Large intestine (tissue), 3 donors: ENCODE results near the gene GRIA3. TPM values are rescaled to one million over a fixed set of nuclear protein-coding genes. Genes with fewer than 3 reads are reported as not detected.
"Not testable (repeated sequence)": the region's sequence is repeated elsewhere in the genome, so short reads cannot be mapped to it uniquely, and the experiment has no call there.

ENCODE experiments used
- DNase-seq, 2 donors: peaks; one replicate each; pipeline versions ENCODE4 v3.0.0 to v3.0.0-alpha.2; 2013
- H3K27ac ChIP-seq: one replicate; pipeline ENCODE4 v1.5.1; 2013; ENCODE audit warnings: low read length
- H3K27me3 ChIP-seq: 2 replicates; pipeline ENCODE4 v1.6.1; 2013; ENCODE audit warnings: low read length; ENCODE audit not compliant: control insufficient read depth, insufficient read depth
- H3K36me3 ChIP-seq: 2 replicates; pipeline ENCODE4 v1.6.1; 2013; ENCODE audit warnings: low read length; ENCODE audit not compliant: control insufficient read depth, insufficient read depth
- H3K4me1 ChIP-seq: one replicate; pipeline ENCODE4 v1.6.1; 2013; ENCODE audit warnings: low read length; ENCODE audit not compliant: control insufficient read depth, insufficient read depth
- H3K4me3 ChIP-seq: one replicate; pipeline ENCODE4 v1.5.1; 2013; ENCODE audit warnings: low read length
- H3K9me3 ChIP-seq: one replicate; pipeline ENCODE4 v1.6.1; 2013; ENCODE audit warnings: mild to moderate bottlenecking, low read depth, low read length, moderate library complexity; ENCODE audit not compliant: control insufficient read depth
- WGBS: methylation state at CpG from one replicate; pipeline ENCODE4 v1.1.5; 2013; ENCODE audit warnings: low lambda C conversion rate; ENCODE audit not compliant: insufficient coverage; 5-methylcytosine and 5-hydroxymethylcytosine counted together
- polyA plus RNA-seq: library from polyadenylated mRNA; unstranded; fragments of 120-200 nt; gene quantifications from one replicate; pipeline ENCODE4 v1.2.1, GENCODE V29; 2013

The GRIA3 gene
- polyA plus RNA-seq, 1 donor = 0.43 TPM

DNA sequence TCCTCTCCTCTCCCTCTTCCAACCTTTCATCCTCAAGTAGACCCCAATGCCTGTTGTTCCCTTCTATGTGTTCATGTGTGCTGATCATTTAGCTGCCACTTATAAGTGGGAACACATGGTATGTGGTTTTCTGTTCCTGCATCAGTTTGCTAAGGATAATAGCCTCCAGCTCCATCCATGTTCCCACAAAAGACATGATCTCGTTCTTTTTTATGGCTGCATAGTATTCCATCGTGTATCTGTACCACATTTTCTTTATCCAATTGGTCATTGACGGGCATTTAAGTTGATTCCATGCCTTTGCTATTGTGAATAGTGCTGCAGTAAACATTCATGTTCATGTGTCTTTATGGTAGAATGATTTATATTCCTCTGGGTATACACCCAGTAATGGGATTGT, 255.8 kb downstream of the GRIA3 start:
- H3K4me3 ChIP-seq, H3K27ac ChIP-seq, H3K4me1 ChIP-seq, H3K27me3 ChIP-seq, H3K36me3 ChIP-seq, DNase-seq, H3K9me3 ChIP-seq: not testable (repeated sequence)
- WGBS = no CpG with 5 or more reads among the region's 3 CpGs

DNA sequence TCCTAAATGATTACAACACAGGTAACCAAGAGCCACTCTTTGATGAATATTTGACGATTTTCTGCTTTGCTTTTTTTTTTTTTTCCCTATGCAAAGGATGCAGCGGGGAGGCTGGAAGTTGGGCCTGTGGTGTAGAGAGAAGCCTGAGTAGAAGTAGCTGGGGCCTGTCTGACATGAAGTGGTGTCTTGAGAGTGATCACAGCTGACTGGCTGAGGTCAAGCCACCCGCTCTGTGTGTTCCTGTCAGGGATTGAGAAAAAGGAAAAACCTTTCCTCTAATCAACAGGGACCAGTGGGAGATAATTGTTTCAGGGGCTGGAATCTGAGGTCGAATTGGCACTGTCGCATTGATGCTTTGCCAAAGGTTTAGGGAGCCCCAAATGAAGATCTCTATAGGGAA, 258.7 kb downstream of the GRIA3 start:
- no peak for DNase-seq
- H3K4me3 ChIP-seq = no peak overlapping the region
- no peak overlapping the region for H3K27ac ChIP-seq
- H3K4me1 ChIP-seq = no peaks in the 10 kb centered on the region
- no peaks in the 10 kb centered on the region for H3K9me3 ChIP-seq
- WGBS = no CpG with 5 or more reads among the region's 5 CpGs
- no peaks in the 10 kb centered on the region for H3K27me3 ChIP-seq
- no peaks in the 10 kb centered on the region for H3K36me3 ChIP-seq

DNA sequence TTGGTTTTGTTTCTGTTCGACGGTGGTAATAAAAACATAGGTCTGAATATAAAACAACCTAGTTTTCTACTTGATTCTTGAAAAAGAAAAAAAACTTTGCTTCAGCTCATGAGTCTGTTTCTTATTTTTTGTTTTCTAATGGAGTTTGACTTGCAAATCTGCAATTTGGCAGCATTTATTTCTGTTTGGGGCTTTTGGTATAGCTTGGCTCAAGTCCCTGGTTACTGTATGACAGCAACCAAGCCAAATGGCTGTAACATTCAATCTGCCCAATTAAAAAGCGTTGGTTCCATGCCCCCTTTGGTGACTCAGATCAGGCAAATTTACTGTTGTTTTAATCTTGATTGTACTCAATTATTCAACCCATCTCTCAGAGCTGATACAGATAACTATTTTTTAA, 263.4 kb downstream of the GRIA3 start:
- DNase-seq = no peak
- H3K27ac ChIP-seq = no peak overlapping the region
- no peaks in the 10 kb centered on the region for H3K4me1 ChIP-seq
- no peaks in the 10 kb centered on the region for H3K9me3 ChIP-seq
- no peaks in the 10 kb centered on the region for H3K36me3 ChIP-seq
- H3K27me3 ChIP-seq = no peaks in the 10 kb centered on the region
- 19% methylated on average over 2 of the region's 3 CpGs for WGBS
- no peak overlapping the region for H3K4me3 ChIP-seq

DNA sequence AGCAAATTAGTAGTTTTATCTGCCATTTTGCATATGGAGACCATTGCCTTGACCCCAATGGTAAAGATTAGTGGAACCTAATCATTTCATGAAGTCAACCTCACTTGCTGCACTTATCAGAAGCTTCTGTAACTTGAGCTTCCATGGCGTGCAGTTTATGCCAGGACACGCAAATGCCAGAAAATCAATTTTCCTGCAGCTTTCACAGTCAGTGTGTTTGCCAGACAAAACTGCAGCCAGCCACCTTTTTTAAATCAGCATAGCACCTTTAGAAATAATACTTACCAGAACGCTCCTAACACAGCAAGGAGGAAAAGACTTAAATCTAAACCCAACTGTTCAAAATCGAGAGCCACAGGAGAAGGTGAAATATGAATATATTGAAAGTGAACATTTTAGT, 265.3 kb downstream of the GRIA3 start:
- Histone ChIP-seq H3K27me3 (no peaks in the 10 kb centered on the region), H3K4me1 (no peaks in the 10 kb centered on the region), H3K36me3 (no peaks in the 10 kb centered on the region), H3K9me3 (no peaks in the 10 kb centered on the region), H3K4me3 (no peak overlapping the region), H3K27ac (no peak overlapping the region)
- WGBS = no CpG with 5 or more reads among the region's 4 CpGs
- DNase-seq = no peak

DNA sequence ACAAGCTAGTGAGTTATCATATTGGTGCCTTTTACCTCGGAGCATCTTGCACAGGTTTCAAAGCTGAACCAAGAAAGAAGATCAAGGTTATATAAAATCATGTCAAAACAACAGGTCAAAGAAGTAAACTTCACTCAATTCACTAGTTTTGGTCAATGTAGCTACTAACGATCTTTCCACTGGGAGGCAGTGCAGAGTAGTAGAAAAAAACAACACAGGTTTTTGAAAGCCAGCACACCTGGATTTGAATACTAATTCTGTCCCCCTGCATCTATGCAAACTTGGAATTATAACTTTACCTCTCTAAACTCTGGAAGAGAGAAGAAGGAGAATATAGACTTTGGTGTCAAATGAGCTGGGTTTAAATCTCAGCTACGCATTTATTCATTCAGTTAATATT, 266.1 kb downstream of the GRIA3 start:
- no peak for DNase-seq
- no peaks in the 10 kb centered on the region for H3K4me1 ChIP-seq
- WGBS = no CpG with 5 or more reads among the region's 3 CpGs

DNA sequence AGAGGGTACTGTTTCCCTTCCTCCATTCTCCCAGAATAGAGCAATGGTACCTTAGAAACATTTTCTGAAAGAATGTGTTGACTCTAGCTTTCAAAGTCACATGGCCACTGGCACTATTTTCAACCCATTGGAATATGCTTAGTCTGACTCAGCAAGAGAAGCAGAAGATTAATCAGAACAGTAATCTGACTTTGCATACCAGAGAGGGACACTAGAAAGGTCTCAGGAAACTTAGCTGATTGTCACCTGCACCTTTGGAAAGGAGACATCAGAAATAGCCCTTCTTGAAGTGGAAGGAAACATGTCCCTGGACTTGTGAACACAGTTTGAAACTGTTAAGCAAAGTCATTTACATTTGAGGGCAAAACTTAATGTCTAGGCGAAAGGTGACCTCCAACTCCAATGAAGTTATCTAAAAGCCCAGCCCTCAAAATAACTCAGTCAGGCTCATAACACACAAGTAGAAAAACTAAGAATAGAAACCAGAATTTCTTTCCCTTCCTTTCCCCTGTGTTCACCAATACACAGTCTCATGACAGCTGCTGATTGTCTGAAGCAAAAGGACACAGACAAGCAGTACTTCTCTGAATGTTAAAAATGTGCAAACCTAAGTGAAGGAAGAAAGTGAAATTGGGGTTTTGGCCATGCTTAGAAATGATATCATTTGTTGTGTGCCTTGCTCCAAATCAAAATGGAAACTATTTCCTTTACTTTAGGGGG, 270.8 kb downstream of the GRIA3 start:
- Histone ChIP-seq H3K4me3 (no peak overlapping the region), H3K9me3 (no peaks in the 10 kb centered on the region), H3K36me3 (no peaks in the 10 kb centered on the region), H3K27ac (no peak overlapping the region), H3K4me1 (no peaks in the 10 kb centered on the region), H3K27me3 (no peaks in the 10 kb centered on the region)
- no CpG with 5 or more reads among the region's 1 CpG for WGBS
- DNase-seq = no peak

More for the DNA sequence above, 266.1 kb downstream of the GRIA3 start:
- Histone ChIP-seq H3K4me3 (no peak overlapping the region), H3K9me3 (no peaks in the 10 kb centered on the region), H3K27ac (no peak overlapping the region), H3K36me3 (no peaks in the 10 kb centered on the region), H3K27me3 (no peaks in the 10 kb centered on the region)

DNA sequence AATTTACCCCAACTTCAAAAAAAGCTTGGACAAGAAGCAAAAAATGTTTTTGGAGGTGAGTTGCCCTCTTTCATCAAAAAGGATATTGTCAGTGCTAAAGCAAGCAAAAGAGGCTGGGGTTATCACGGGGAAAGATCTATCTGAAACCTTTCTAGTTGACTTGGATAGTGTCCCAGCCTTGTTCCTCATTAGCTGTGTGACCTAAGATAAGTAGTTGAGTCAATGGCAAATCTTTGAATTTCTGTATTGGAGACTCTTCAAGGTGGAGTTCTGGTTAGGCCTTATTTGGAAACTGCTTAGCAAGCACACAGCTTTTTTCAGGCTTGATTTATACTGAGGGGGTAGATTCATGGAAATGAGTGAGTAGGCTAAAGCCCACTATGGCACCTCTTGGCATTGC, 271.6 kb downstream of the GRIA3 start:
- Histone ChIP-seq H3K4me1 (no peaks in the 10 kb centered on the region), H3K27me3 (no peaks in the 10 kb centered on the region), H3K9me3 (no peaks in the 10 kb centered on the region), H3K36me3 (no peaks in the 10 kb centered on the region), H3K4me3 (no peak overlapping the region), H3K27ac (no peak overlapping the region)
- DNase-seq = no peak
- no CpG with 5 or more reads among the region's 1 CpG for WGBS

DNA sequence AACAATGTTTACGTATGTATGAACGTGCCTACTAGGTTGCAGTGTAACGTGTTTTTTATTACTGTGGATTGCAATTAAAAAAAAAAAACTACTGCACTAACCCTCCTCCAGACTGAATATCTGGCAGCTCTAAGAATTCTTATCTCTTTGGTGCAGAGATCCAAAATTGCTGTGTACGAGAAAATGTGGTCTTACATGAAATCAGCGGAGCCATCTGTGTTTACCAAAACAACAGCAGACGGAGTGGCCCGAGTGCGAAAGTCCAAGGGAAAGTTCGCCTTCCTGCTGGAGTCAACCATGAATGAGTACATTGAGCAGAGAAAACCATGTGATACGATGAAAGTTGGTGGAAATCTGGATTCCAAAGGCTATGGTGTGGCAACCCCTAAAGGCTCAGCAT, 280.6 kb downstream of the GRIA3 start:
- H3K36me3 ChIP-seq = no peaks in the 10 kb centered on the region
- no peaks in the 10 kb centered on the region for H3K27me3 ChIP-seq
- no peaks in the 10 kb centered on the region for H3K4me1 ChIP-seq
- 60% methylated on average over 1 of the region's 10 CpGs for WGBS
- H3K4me3 ChIP-seq = no peak overlapping the region
- H3K27ac ChIP-seq = no peak overlapping the region
- no peaks in the 10 kb centered on the region for H3K9me3 ChIP-seq
- DNase-seq = no peak

DNA sequence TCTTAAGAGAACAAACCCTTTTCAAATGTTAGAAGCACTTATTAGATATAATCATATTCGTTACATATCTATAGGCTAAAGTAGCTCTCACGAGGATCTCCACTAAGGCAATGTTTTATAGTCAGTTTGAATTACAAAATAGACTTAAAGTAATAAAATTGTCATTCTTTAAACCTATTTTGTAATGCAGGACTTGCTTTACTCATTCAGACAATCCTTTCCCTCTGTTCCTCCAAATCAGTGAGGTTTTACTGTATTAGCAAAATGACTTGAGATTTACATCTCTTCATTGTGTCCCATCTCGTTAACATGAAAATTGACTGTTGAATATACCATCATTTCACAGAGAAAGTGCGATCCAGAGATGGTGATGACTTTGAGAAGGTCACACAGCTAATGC, 284.4 kb downstream of the GRIA3 start:
- no CpG with 5 or more reads among the region's 4 CpGs for WGBS
- H3K4me3 ChIP-seq = no peak overlapping the region
- DNase-seq = no peak

DNA sequence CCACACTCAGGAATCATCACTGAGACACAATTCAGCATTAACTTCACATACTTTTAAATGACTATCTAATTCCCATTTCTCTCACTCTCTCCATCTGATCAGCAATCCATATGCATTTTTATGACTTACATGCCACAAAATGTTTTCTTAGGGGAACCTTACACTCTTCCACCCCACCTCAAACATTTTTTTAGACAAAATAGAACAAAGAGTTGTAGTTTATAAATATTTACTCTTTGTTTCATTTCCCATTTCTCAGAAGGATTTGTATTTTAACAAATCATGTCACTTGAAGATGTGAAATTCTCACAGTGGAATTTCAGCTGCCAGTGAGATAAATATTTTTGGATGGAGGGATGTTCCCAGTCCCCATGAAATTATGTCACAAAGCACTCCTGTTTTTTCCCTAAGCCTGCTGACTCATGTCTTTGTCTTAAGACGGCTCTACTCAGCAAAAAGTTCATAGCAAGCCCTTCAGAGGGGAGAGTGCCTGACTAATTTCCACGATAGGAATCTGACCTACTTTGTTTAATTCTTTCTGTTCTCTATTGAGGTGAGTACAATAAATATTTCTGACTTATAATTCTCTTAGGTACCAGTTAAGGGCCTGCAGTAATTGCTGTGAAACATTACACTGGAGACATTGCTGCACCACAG, 291.1 kb downstream of the GRIA3 start:
- no peak for DNase-seq
- H3K36me3 ChIP-seq = no peaks in the 10 kb centered on the region
- no CpG with 5 or more reads among the region's 2 CpGs for WGBS
- no peaks in the 10 kb centered on the region for H3K9me3 ChIP-seq
- H3K27me3 ChIP-seq = no peaks in the 10 kb centered on the region
- no peak overlapping the region for H3K4me3 ChIP-seq
- H3K4me1 ChIP-seq = no peaks in the 10 kb centered on the region
- no peak overlapping the region for H3K27ac ChIP-seq

More for the DNA sequence above, 284.4 kb downstream of the GRIA3 start:
- Histone ChIP-seq H3K27me3 (no peaks in the 10 kb centered on the region), H3K27ac (no peak overlapping the region), H3K4me1 (no peaks in the 10 kb centered on the region), H3K36me3 (no peaks in the 10 kb centered on the region), H3K9me3 (no peaks in the 10 kb centered on the region)
